Kidney (tissue), 14 donors: ENCODE measurements around the gene RNF7. TPM values are rescaled to one million over a fixed set of nuclear protein-coding genes. Genes with fewer than 3 reads are reported as not detected.
A peak's percentile ranks its signal among the peaks of the same experiment; 100 is the strongest.

Source experiments
- DNase-seq, 5 donors: peaks; one replicate each; pipeline ENCODE4 v3.0.0-alpha.2; 2013 to 2020
- FAIRE-seq: peaks from 2 replicates; lab custom pipeline; 2012; peaks lifted over from hg19 to GRCh38; lab: Jason Lieb, UNC
- H3K27ac ChIP-seq, 2 donors: one replicate each; pipeline ENCODE4 v1.7.0; 2013; ENCODE audit warnings: low read depth in 2 of 2, low read length in 2 of 2, inconsistent platforms in 1 of 2
- H3K27me3 ChIP-seq: one replicate; pipeline ENCODE4 v1.7.1; 2013; ENCODE audit warnings: low read length, inconsistent platforms; ENCODE audit not compliant: control insufficient read depth, insufficient read depth
- H3K36me3 ChIP-seq, 3 donors: one replicate each; pipeline versions ENCODE4 v1.7.0 to v1.7.1; 2013; ENCODE audit warnings: low read length in 3 of 3, control low read depth in 1 of 3, inconsistent platforms in 1 of 3; ENCODE audit not compliant: insufficient read depth in 3 of 3, control insufficient read depth in 2 of 3
- H3K4me1 ChIP-seq, 3 donors: one replicate each; pipeline versions ENCODE4 v1.7.0 to v1.7.1; 2013; ENCODE audit warnings: low read length in 3 of 3, inconsistent platforms in 1 of 3, low read depth in 1 of 3; ENCODE audit not compliant: control insufficient read depth in 2 of 3, insufficient read depth in 2 of 3
- H3K4me3 ChIP-seq, 3 donors: one replicate each; pipeline versions ENCODE4 v1.7.0 to v1.8.1; 2013; ENCODE audit warnings: low read length in 3 of 3, control low read depth in 1 of 3, inconsistent platforms in 1 of 3
- H3K9ac ChIP-seq, 3 donors: one replicate each; pipeline versions ENCODE4 v1.7.0 to v1.7.1; 2013; ENCODE audit warnings: low read length in 3 of 3, control low read depth in 1 of 3, inconsistent platforms in 1 of 3
- H3K9me3 ChIP-seq, 3 donors: one replicate each; pipeline versions ENCODE4 v1.7.0 to v1.7.1; 2013; ENCODE audit warnings: low read length in 3 of 3, control low read depth in 1 of 3, inconsistent platforms in 1 of 3; ENCODE audit not compliant: control insufficient read depth in 2 of 3, insufficient read depth in 1 of 3
- CTCF ChIP-seq: IDR thresholded peaks from 3 replicates; pipeline ENCODE4 v1.5.1; 2012; ENCODE audit warnings: mild to moderate bottlenecking, moderate library complexity, borderline replicate concordance; ENCODE audit not compliant: insufficient read depth; ENCODE audit errors: extremely low read depth
- intact Hi-C: fragments of 100-400 bp; cut with DNase I; formaldehyde crosslinking; loops from one replicate; pipeline ENCODE4 v1.11.1; 2022
- polyA plus RNA-seq: library from polyadenylated mRNA; stranded (reverse); fragments of 350-450 nt; fragmentation: Illumina TruSeq; extraction: RNeasy Lipid Tissue Mini Kit (QIAGEN cat#74804); gene quantifications from one replicate; pipeline ENCODE4 v1.2.3, GENCODE V29; 2014; ENCODE audit warnings: low read depth, low replicate concordance; ENCODE audit not compliant: insufficient read depth
- total RNA-seq: library from RNA; stranded (reverse); fragmentation: NEBNext Ultra II Directional; extraction: Animal tissue kit (Norgen Biotek cat#: 25700); gene quantifications from one replicate; pipeline ENCODE4 v1.2.1, GENCODE V29; 2021
- donor health status: control.
- donor health status: control.
- donor health status: control.
- donor health status: control.
- donor health status: control.
- donor health status: DM: yes; HTN: yes; CAD: no.
- donor health status: Normal renal cell carcinoma (clear cell type).

The RNF7 gene
- total and polyA plus RNA-seq, 2 donors from 2014 or later = 83.2 to 138 TPM

GRCh38 chr3:141738891-141739363, 829 bp downstream of the RNF7 start:
- intact Hi-C loops = no loop called here
- H3K9ac ChIP-seq = peak overlapping the region; percentile 89 to 91 (median 90)
- H3K9me3 ChIP-seq = no peaks in the 10 kb centered on the region
- peak overlapping the region; percentile 92 to 95 (median 92) for H3K4me3 ChIP-seq
- no peaks in the 10 kb centered on the region for H3K27me3 ChIP-seq
- H3K36me3 ChIP-seq = peaks cover 0 to 2% (median 0%) of the 10 kb centered on the region in 3 donors
- peaks cover 0 to 10% (median 0%) of the 10 kb centered on the region in 3 donors for H3K4me1 ChIP-seq
- TF ChIP-seq CTCF = no peak
- peak in 2 of 5 donors; percentile 55 to 70 for DNase-seq
- FAIRE-seq = no peak
- H3K27ac ChIP-seq = peak overlapping the region; percentile 88 to 91

- Histone ChIP-seq H3K4me3 (peak overlapping the region in 2 of 3 donors; percentile 92 to 95), H3K9me3 (no peaks in the 10 kb centered on the region), H3K9ac (peak overlapping the region in 1 of 3 donors; percentile 90), H3K27ac (no peak overlapping the region), H3K4me1 (peaks cover 0 to 10% (median 0%) of the 10 kb centered on the region in 3 donors), H3K36me3 (peaks cover 0 to 6% (median 4%) of the 10 kb centered on the region in 3 donors), H3K27me3 (no peaks in the 10 kb centered on the region)
- DNase-seq = no peak
- no peak for TF ChIP-seq CTCF
- no peak for FAIRE-seq
- intact Hi-C loops = no loop called here
Measured at GRCh38 chr3:141739731-141740130, 1.6 kb downstream of the RNF7 start.

GRCh38 chr3:141740349-141740748, 2.3 kb downstream of the RNF7 start:
- Histone ChIP-seq H3K4me1 (peaks cover 0 to 10% (median 0%) of the 10 kb centered on the region in 3 donors), H3K9me3 (no peaks in the 10 kb centered on the region), H3K9ac (peak overlapping the region in 1 of 3 donors; percentile 25), H3K4me3 (no peak overlapping the region), H3K27me3 (no peaks in the 10 kb centered on the region), H3K27ac (no peak overlapping the region), H3K36me3 (peaks cover 0 to 10% (median 7%) of the 10 kb centered on the region in 3 donors)
- no peak for TF ChIP-seq CTCF
- no peak for DNase-seq
- intact Hi-C loops = no loop called here
- no peak for FAIRE-seq
